ENCODE data around the gene NPFF.

NPFF gene

GRCh38 chr12:53543539-53543938 is 36.3 kb upstream of the NPFF start:
- Histone ChIP-seq H3K27me3 (ENCODE audit: control insufficient read depth, insufficient read depth, low read length) (no peaks in the 10 kb centered on the region), H3K27ac (peak overlapping the region; percentile 27), H3K4me3 (ENCODE audit: low read depth, low read length) (no peak overlapping the region), H3K79me2 (no peaks in the 10 kb centered on the region), H3K36me3 (ENCODE audit: control insufficient read depth, insufficient read depth, low read length) (no peaks in the 10 kb centered on the region), H3K4me1 (peaks cover 5% of the 10 kb centered on the region), H3K4me2 (ENCODE audit: low read length) (peak overlapping the region; percentile 26), H3K9ac (no peak overlapping the region), H2AFZ (peak overlapping the region; percentile 36), H3K9me3 (ENCODE audit: control insufficient read depth, low read length) (no peaks in the 10 kb centered on the region)
- TF ChIP-seq CTCF (IDR thresholded peaks at IDR 0.05), result peak; percentile 68

GRCh38 chr12:53539526-53539925 is 32.2 kb upstream of the NPFF start:
- Histone ChIP-seq H2AFZ (no peak overlapping the region), H3K27ac (no peak overlapping the region), H3K4me1 (peaks cover 5% of the 10 kb centered on the region), H3K27me3 (ENCODE audit: control insufficient read depth, insufficient read depth, low read length) (no peaks in the 10 kb centered on the region), H3K9ac (no peak overlapping the region), H3K9me3 (ENCODE audit: control insufficient read depth, low read length) (no peaks in the 10 kb centered on the region), H3K79me2 (no peaks in the 10 kb centered on the region), H3K4me2 (ENCODE audit: low read length) (no peak overlapping the region), H3K4me3 (ENCODE audit: low read depth, low read length) (no peak overlapping the region), H3K36me3 (ENCODE audit: control insufficient read depth, insufficient read depth, low read length) (no peaks in the 10 kb centered on the region)
- TF ChIP-seq CTCF (IDR thresholded peaks at IDR 0.05), result no peak

- Histone ChIP-seq H3K27me3 (ENCODE audit: control insufficient read depth, insufficient read depth, low read length) (no peaks in the 10 kb centered on the region), H3K27ac (no peak overlapping the region), H3K9ac (no peak overlapping the region), H3K9me3 (ENCODE audit: control insufficient read depth, low read length) (no peaks in the 10 kb centered on the region), H2AFZ (no peak overlapping the region), H3K4me1 (no peaks in the 10 kb centered on the region), H3K79me2 (no peaks in the 10 kb centered on the region), H3K36me3 (ENCODE audit: control insufficient read depth, insufficient read depth, low read length) (no peaks in the 10 kb centered on the region), H3K4me3 (ENCODE audit: low read depth, low read length) (no peak overlapping the region), H3K4me2 (ENCODE audit: low read length) (no peak overlapping the region)
- TF ChIP-seq CTCF (IDR thresholded peaks at IDR 0.05), result no peak
These were observed 31.0 kb upstream of the NPFF start for GRCh38 chr12:53538209-53538689.

- no peak for TF ChIP-seq CTCF (IDR thresholded peaks at IDR 0.05)
- no peak overlapping the region for H3K4me3 ChIP-seq (ENCODE audit: low read depth, low read length)
- no peak overlapping the region for H3K9ac ChIP-seq
- H3K79me2 ChIP-seq, result no peaks in the 10 kb centered on the region
- no peak overlapping the region for H2AFZ ChIP-seq
- H3K27ac ChIP-seq, result no peak overlapping the region
- no peaks in the 10 kb centered on the region for H3K4me1 ChIP-seq
- H3K9me3 ChIP-seq (ENCODE audit: control insufficient read depth, low read length), result no peaks in the 10 kb centered on the region
- no peaks in the 10 kb centered on the region for H3K27me3 ChIP-seq (ENCODE audit: control insufficient read depth, insufficient read depth, low read length)
- no peaks in the 10 kb centered on the region for H3K36me3 ChIP-seq (ENCODE audit: control insufficient read depth, insufficient read depth, low read length)
- no peak overlapping the region for H3K4me2 ChIP-seq (ENCODE audit: low read length)
These were observed 29.7 kb upstream of the NPFF start for GRCh38 chr12:53536962-53537361.

GRCh38 chr12:53533471-53533870 is 26.2 kb upstream of the NPFF start:
- no peaks in the 10 kb centered on the region for H3K27me3 ChIP-seq (ENCODE audit: control insufficient read depth, insufficient read depth, low read length)
- no peak overlapping the region for H3K4me2 ChIP-seq (ENCODE audit: low read length)
- H3K9me3 ChIP-seq (ENCODE audit: control insufficient read depth, low read length), result no peaks in the 10 kb centered on the region
- no peak overlapping the region for H3K4me3 ChIP-seq (ENCODE audit: low read depth, low read length)
- H2AFZ ChIP-seq, result no peak overlapping the region
- no peak overlapping the region for H3K9ac ChIP-seq
- H3K79me2 ChIP-seq, result no peaks in the 10 kb centered on the region
- H3K36me3 ChIP-seq (ENCODE audit: control insufficient read depth, insufficient read depth, low read length), result no peaks in the 10 kb centered on the region
- no peak for TF ChIP-seq CTCF (IDR thresholded peaks at IDR 0.05)
- no peaks in the 10 kb centered on the region for H3K4me1 ChIP-seq
- H3K27ac ChIP-seq, result no peak overlapping the region

Data from parathyroid adenoma (tissue), 2 donors.